PC-3 (cell line): ENCODE data around the gene NUP93. TPM values are rescaled to one million over a fixed set of nuclear protein-coding genes. Genes with fewer than 3 reads are reported as not detected.

Source experiments
- ATAC-seq: fragments of 200-7000 bp; cut with Tn5 transposase; 2 replicates; pipeline ENCODE4 v1.9.1; 2020; ENCODE audit warnings: mild to moderate bottlenecking, moderate library complexity
- BruUV-seq: library from RNA; stranded (reverse); fragments of 400-500 nt; replicated peaks from 2 replicates; lab custom pipeline; 2021; lab: Mats Ljungman, UMichigan
- CTCF ChIA-PET: fragments of 300-600 bp; sonication (Branson Sonifier 250); formaldehyde crosslinking; loops from one replicate; lab custom pipeline; 2022; ENCODE audit warnings: antibody characterized with exemption; lab: Charles Lee
- POLR2A ChIA-PET: fragments of 300-600 bp; sonication (Branson Sonifier 250); formaldehyde crosslinking; loops from one replicate; lab custom pipeline; 2022; ENCODE audit warnings: antibody characterized with exemption; ENCODE audit not compliant: unreplicated experiment; lab: Charles Lee
- DNase-seq: peaks from one replicate; pipeline ENCODE4 v3.0.0-alpha.2; 2015
- H2AFZ ChIP-seq: fragments of 300-600 bp; sonication (generic); 2 replicates; pipeline ENCODE4 v1.6.0; 2016; ENCODE audit warnings: antibody characterized with exemption, low read length
- H3F3A ChIP-seq: fragments of 300-600 bp; sonication (generic); one replicate; pipeline ENCODE4 v1.6.0; 2017; ENCODE audit warnings: antibody characterized with exemption, low read length, control low read depth, mild to moderate bottlenecking; ENCODE audit not compliant: unreplicated experiment
- H3K27ac ChIP-seq: fragments of 300-600 bp; sonication (generic); 2 replicates; pipeline ENCODE4 v1.5.1; 2016; ENCODE audit warnings: mild to moderate bottlenecking, low read length
- H3K27me3 ChIP-seq: fragments of 300-600 bp; sonication (generic); 2 replicates; pipeline ENCODE4 v1.6.1; 2016; ENCODE audit warnings: low read length, mixed read lengths
- H3K36me3 ChIP-seq: fragments of 300-600 bp; sonication (generic); 2 replicates; pipeline ENCODE4 v1.6.1; 2016; ENCODE audit warnings: low read depth, mixed run types, low read length, mixed read lengths
- H3K4me1 ChIP-seq: fragments of 300-600 bp; sonication (generic); 2 replicates; pipeline ENCODE4 v1.5.1; 2016; ENCODE audit warnings: low read length; ENCODE audit not compliant: insufficient read depth
- H3K4me2 ChIP-seq: fragments of 300-600 bp; sonication (generic); 2 replicates; pipeline ENCODE4 v1.6.0; 2016; ENCODE audit warnings: low read length
- H3K4me3 ChIP-seq: fragments of 300-600 bp; sonication (generic); 2 replicates; pipeline ENCODE4 v1.5.1; 2016; ENCODE audit warnings: mild to moderate bottlenecking, low read length, mixed read lengths
- H3K79me2 ChIP-seq: fragments of 300-600 bp; sonication (generic); 2 replicates; pipeline ENCODE4 v1.6.1; 2017; ENCODE audit warnings: low read length, mixed read lengths
- H3K9ac ChIP-seq: fragments of 300-600 bp; sonication (generic); 2 replicates; pipeline ENCODE4 v1.6.0; 2016; ENCODE audit warnings: mild to moderate bottlenecking, low read length
- H3K9me2 ChIP-seq: fragments of 300-600 bp; sonication (generic); replicated peaks from 2 replicates; pipeline ENCODE4 v1.6.1; 2016; ENCODE audit warnings: mixed run types, low read length, mixed read lengths
- H3K9me3 ChIP-seq: fragments of 300-600 bp; sonication (generic); 2 replicates; pipeline ENCODE4 v1.6.1; 2016; ENCODE audit warnings: low read length, mixed read lengths
- H4K20me1 ChIP-seq: fragments of 300-600 bp; sonication (generic); 2 replicates; pipeline ENCODE4 v1.6.1; 2016; ENCODE audit warnings: low read length, mixed read lengths
- EZH2 ChIP-seq: fragments of 300-600 bp; sonication (generic); IDR thresholded peaks from one replicate; pipeline ENCODE4 v1.6.1; 2017; ENCODE audit warnings: antibody characterized with exemption, mild to moderate bottlenecking, low read length; ENCODE audit not compliant: unreplicated experiment
- EZH2phosphoT487 ChIP-seq: fragments of 300-600 bp; sonication (generic); IDR thresholded peaks from 2 replicates; pipeline ENCODE4 v1.6.1; 2018; ENCODE audit warnings: mild to moderate bottlenecking, antibody characterized with exemption, low read length, borderline replicate concordance
- intact Hi-C: fragments of 100-400 bp; cut with micrococcal nuclease; formaldehyde crosslinking; loops from 2 replicates; pipeline ENCODE4 v1.9.0; 2023
- microRNA-seq: library from miRNA; unstranded; fragments of <30 nt; microRNA quantifications from one replicate; pipeline ENCODE4 v1.1.0, GENCODE V29; 2020; ENCODE audit not compliant: unreplicated experiment
- total RNA-seq: library from RNA; depleted of rRNA; stranded (reverse); fragments of >200 nt; gene quantifications from 2 replicates; pipeline ENCODE4 v1.2.3, GENCODE V29; 2014; rRNA removed
- TF ChIP-seq, protein P1 (sequence below): fragments of 300-600 bp; sonication (generic); conservative IDR thresholded peaks from 2 replicates; pipeline ENCODE4 v1.5.1; 2017; ENCODE audit warnings: antibody characterized with exemption, low read depth, mild to moderate bottlenecking, low read length

The NUP93 gene
- total RNA-seq, 1 experiment from 2014 or later: 98.6 TPM

DNA sequence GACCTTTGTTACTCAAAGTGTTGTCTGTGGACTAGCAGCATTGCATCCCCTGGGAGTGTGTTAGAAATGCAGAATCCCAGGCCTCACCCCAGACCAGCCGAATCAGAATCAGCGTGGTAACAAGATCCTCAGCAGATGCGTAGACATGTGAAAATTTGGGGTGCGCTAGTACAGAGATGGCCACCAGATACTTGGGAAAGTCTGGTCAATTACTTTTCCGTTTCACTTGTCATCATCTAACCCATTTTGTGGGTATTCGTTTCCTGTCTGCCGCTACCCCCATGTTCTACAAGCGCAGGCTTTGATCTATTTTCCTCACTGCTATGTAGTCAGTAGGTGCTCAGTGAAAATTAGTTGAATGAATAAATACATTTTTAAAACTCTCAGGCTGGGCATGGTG is 168.9 kb downstream of the NUP93 start:
- H3K79me2 ChIP-seq: no peaks in the 10 kb centered on the region
- DNase-seq: no peak
- no peaks in the 10 kb centered on the region for H3K9me2 ChIP-seq
- no peaks in the 10 kb centered on the region for H3K9me3 ChIP-seq
- H3K9ac ChIP-seq: no peak overlapping the region
- H3K27ac ChIP-seq: no peak overlapping the region
- no peak overlapping the region for H3K4me3 ChIP-seq
- no peaks in the 10 kb centered on the region for H3K36me3 ChIP-seq
- ATAC-seq: no peak
- ChIA-PET CTCF (no interaction called here), POLR2A (no interaction called here)
- no peaks in the 10 kb centered on the region for H3K4me1 ChIP-seq
- H2AFZ ChIP-seq: no peak overlapping the region
- no peaks in the 10 kb centered on the region for H3K27me3 ChIP-seq
- intact Hi-C loops: no loop called here
- TF ChIP-seq EZH2 (no peak), EZH2phosphoT487 (no peak)
- TF ChIP-seq, protein P1, sequence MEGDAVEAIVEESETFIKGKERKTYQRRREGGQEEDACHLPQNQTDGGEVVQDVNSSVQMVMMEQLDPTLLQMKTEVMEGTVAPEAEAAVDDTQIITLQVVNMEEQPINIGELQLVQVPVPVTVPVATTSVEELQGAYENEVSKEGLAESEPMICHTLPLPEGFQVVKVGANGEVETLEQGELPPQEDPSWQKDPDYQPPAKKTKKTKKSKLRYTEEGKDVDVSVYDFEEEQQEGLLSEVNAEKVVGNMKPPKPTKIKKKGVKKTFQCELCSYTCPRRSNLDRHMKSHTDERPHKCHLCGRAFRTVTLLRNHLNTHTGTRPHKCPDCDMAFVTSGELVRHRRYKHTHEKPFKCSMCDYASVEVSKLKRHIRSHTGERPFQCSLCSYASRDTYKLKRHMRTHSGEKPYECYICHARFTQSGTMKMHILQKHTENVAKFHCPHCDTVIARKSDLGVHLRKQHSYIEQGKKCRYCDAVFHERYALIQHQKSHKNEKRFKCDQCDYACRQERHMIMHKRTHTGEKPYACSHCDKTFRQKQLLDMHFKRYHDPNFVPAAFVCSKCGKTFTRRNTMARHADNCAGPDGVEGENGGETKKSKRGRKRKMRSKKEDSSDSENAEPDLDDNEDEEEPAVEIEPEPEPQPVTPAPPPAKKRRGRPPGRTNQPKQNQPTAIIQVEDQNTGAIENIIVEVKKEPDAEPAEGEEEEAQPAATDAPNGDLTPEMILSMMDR: no peak
- BruUV-seq: no TSS peak
- H4K20me1 ChIP-seq: no peaks in the 10 kb centered on the region
- no peaks in the 10 kb centered on the region for H3F3A ChIP-seq
- H3K4me2 ChIP-seq: no peak overlapping the region

Small RNAs within 50 kb of the gene (microRNA-seq; reads per million reads assigned to microRNA genes)
- 3.0 reads per million, percentile 7 among the genes with 10 or more reads in this experiment for gene MIR138-2

Other genes with a start within 250 kb of the NUP93 start
- gene BBS2, start 210.1 kb upstream of the NUP93 start, total RNA-seq: 17.6 and 19.2 TPM in 2 replicates
- not detected in 2 replicates for gene MT4, start 165.1 kb upstream of the NUP93 start, total RNA-seq
- not detected in 2 replicates for gene MT3, start 140.6 kb upstream of the NUP93 start, total RNA-seq
- 683 and 758 TPM in 2 replicates for gene MT2A, start 121.5 kb upstream of the NUP93 start, total RNA-seq
- gene MT1E, start 104.3 kb upstream of the NUP93 start, total RNA-seq: not detected in 2 replicates
- gene MT1M, start 97.5 kb upstream of the NUP93 start, total RNA-seq: 1.3 and 1.5 TPM in 2 replicates
- not detected in 2 replicates for gene MT1A, start 91.5 kb upstream of the NUP93 start, total RNA-seq
- gene MT1B, start 78.2 kb upstream of the NUP93 start, total RNA-seq: not detected in 2 replicates
- gene MT1F, start 72.2 kb upstream of the NUP93 start, total RNA-seq: 15.2 and 27.3 TPM in 2 replicates
- gene MT1G, start 62.1 kb upstream of the NUP93 start, total RNA-seq: not detected in 2 replicates
- gene MT1H, start 60.3 kb upstream of the NUP93 start, total RNA-seq: not detected in 2 replicates
- gene MT1X, start 47.7 kb upstream of the NUP93 start, total RNA-seq: 83.8 and 120 TPM in 2 replicates
- gene SLC12A3, start 135.1 kb downstream of the NUP93 start, total RNA-seq: not detected in 2 replicates
- gene HERPUD1, start 202.0 kb downstream of the NUP93 start, total RNA-seq: 50.1 and 54.9 TPM in 2 replicates
- gene CETP, start 231.8 kb downstream of the NUP93 start, total RNA-seq: not detected in 2 replicates